Measurements from ENCODE around the gene BBS10.
A peak's percentile ranks its signal among the peaks of the same experiment; 100 is the strongest.

BBS10 gene

GRCh38 chr12:76316468-76316867 is 31.7 kb downstream of the BBS10 start:
- H3K9me3 Mint-ChIP-seq: no peaks in the 10 kb centered on the region
- H3K4me1 Mint-ChIP-seq: peaks cover 3% of the 10 kb centered on the region
- H3K4me3 Mint-ChIP-seq: no peak overlapping the region
- no peak for ATAC-seq (ENCODE audit: low read depth)
- no peak for DNase-seq (ENCODE audit: low spot score in 2 of 2)
- H3K36me3 Mint-ChIP-seq: peaks cover 1% of the 10 kb centered on the region
- peaks cover 12% of the 10 kb centered on the region for H3K27me3 Mint-ChIP-seq
- no peak overlapping the region for H3K27ac Mint-ChIP-seq

GRCh38 chr12:76313299-76313698 is 34.9 kb downstream of the BBS10 start:
- Mint-ChIP-seq H3K27me3 (peaks cover 10% of the 10 kb centered on the region), H3K27ac (no peak overlapping the region), H3K9me3 (no peaks in the 10 kb centered on the region), H3K4me3 (no peak overlapping the region), H3K4me1 (peaks cover 3% of the 10 kb centered on the region), H3K36me3 (no peaks in the 10 kb centered on the region)
- DNase-seq (ENCODE audit: low spot score in 2 of 2) (no peak), ATAC-seq (ENCODE audit: low read depth) (no peak)

- H3K27me3 Mint-ChIP-seq: peaks cover 10% of the 10 kb centered on the region
- no peak overlapping the region for H3K4me3 Mint-ChIP-seq
- peaks cover 3% of the 10 kb centered on the region for H3K4me1 Mint-ChIP-seq
These were observed 35.9 kb downstream of the BBS10 start for GRCh38 chr12:76312315-76312714.

GRCh38 chr12:76311796-76312195 is 36.4 kb downstream of the BBS10 start:
- no peak for ATAC-seq (ENCODE audit: low read depth)
- Mint-ChIP-seq H3K36me3 (no peaks in the 10 kb centered on the region), H3K9me3 (no peaks in the 10 kb centered on the region), H3K27ac (no peak overlapping the region), H3K4me3 (no peak overlapping the region), H3K4me1 (peaks cover 3% of the 10 kb centered on the region), H3K27me3 (peaks cover 11% of the 10 kb centered on the region)
- DNase-seq (ENCODE audit: low spot score in 2 of 2): no peak

More at GRCh38 chr12:76312315-76312714, 35.9 kb downstream of the BBS10 start:
- DNase-seq (ENCODE audit: low spot score in 2 of 2) (no peak), ATAC-seq (ENCODE audit: low read depth) (no peak)
- no peaks in the 10 kb centered on the region for H3K36me3 Mint-ChIP-seq
- H3K27ac Mint-ChIP-seq: no peak overlapping the region
- H3K9me3 Mint-ChIP-seq: no peaks in the 10 kb centered on the region

GRCh38 chr12:76310110-76310509 is 38.1 kb downstream of the BBS10 start:
- no peaks in the 10 kb centered on the region for H3K9me3 Mint-ChIP-seq
- H3K4me1 Mint-ChIP-seq: peaks cover 3% of the 10 kb centered on the region
- no peak for DNase-seq (ENCODE audit: low spot score in 2 of 2)
- ATAC-seq (ENCODE audit: low read depth): no peak
- H3K4me3 Mint-ChIP-seq: no peak overlapping the region
- H3K27me3 Mint-ChIP-seq: peaks cover 11% of the 10 kb centered on the region
- no peaks in the 10 kb centered on the region for H3K36me3 Mint-ChIP-seq
- no peak overlapping the region for H3K27ac Mint-ChIP-seq

GRCh38 chr12:76308866-76309265 is 39.3 kb downstream of the BBS10 start:
- Mint-ChIP-seq H3K4me1 (no peaks in the 10 kb centered on the region), H3K36me3 (no peaks in the 10 kb centered on the region), H3K27me3 (peaks cover 11% of the 10 kb centered on the region), H3K4me3 (no peak overlapping the region), H3K9me3 (no peaks in the 10 kb centered on the region), H3K27ac (peak overlapping the region; percentile 50)
- DNase-seq (ENCODE audit: low spot score in 2 of 2): no peak
- no peak for ATAC-seq (ENCODE audit: low read depth)

GRCh38 chr12:76307083-76307482 is 41.1 kb downstream of the BBS10 start:
- H3K4me1 Mint-ChIP-seq: no peaks in the 10 kb centered on the region
- ATAC-seq (ENCODE audit: low read depth): no peak

GRCh38 chr12:76303989-76304460 is 44.2 kb downstream of the BBS10 start:
- Mint-ChIP-seq H3K4me3 (no peak overlapping the region), H3K27me3 (peaks cover 5% of the 10 kb centered on the region), H3K36me3 (no peaks in the 10 kb centered on the region), H3K27ac (no peak overlapping the region), H3K9me3 (peaks cover 1% of the 10 kb centered on the region), H3K4me1 (no peaks in the 10 kb centered on the region)
- DNase-seq (ENCODE audit: low spot score in 2 of 2) (no peak), ATAC-seq (ENCODE audit: low read depth) (no peak)

More at GRCh38 chr12:76307083-76307482, 41.1 kb downstream of the BBS10 start:
- Mint-ChIP-seq H3K4me3 (no peak overlapping the region), H3K27me3 (peaks cover 8% of the 10 kb centered on the region), H3K27ac (no peak overlapping the region), H3K36me3 (no peaks in the 10 kb centered on the region), H3K9me3 (peaks cover 1% of the 10 kb centered on the region)
- DNase-seq (ENCODE audit: low spot score in 2 of 2): no peak

GRCh38 chr12:76303365-76303764 is 44.9 kb downstream of the BBS10 start:
- DNase-seq (ENCODE audit: low spot score in 2 of 2) (no peak), ATAC-seq (ENCODE audit: low read depth) (no peak)
- H3K27ac Mint-ChIP-seq: no peak overlapping the region
- H3K27me3 Mint-ChIP-seq: peaks cover 5% of the 10 kb centered on the region
- peaks cover 1% of the 10 kb centered on the region for H3K9me3 Mint-ChIP-seq
- no peaks in the 10 kb centered on the region for H3K4me1 Mint-ChIP-seq
- no peak overlapping the region for H3K4me3 Mint-ChIP-seq
- no peaks in the 10 kb centered on the region for H3K36me3 Mint-ChIP-seq

- H3K36me3 Mint-ChIP-seq: no peaks in the 10 kb centered on the region
- no peak overlapping the region for H3K27ac Mint-ChIP-seq
- peaks cover 1% of the 10 kb centered on the region for H3K9me3 Mint-ChIP-seq
- no peaks in the 10 kb centered on the region for H3K4me1 Mint-ChIP-seq
- no peaks in the 10 kb centered on the region for H3K27me3 Mint-ChIP-seq
- ATAC-seq (ENCODE audit: low read depth): no peak
- no peak for DNase-seq (ENCODE audit: low spot score in 2 of 2)
- H3K4me3 Mint-ChIP-seq: no peak overlapping the region
These were observed 47.9 kb downstream of the BBS10 start for GRCh38 chr12:76300297-76300665.

GRCh38 chr12:76299536-76300296 is 48.5 kb downstream of the BBS10 start:
- H3K27me3 Mint-ChIP-seq: no peaks in the 10 kb centered on the region
- no peak for ATAC-seq (ENCODE audit: low read depth)
- no peak for DNase-seq (ENCODE audit: low spot score in 2 of 2)
- H3K4me3 Mint-ChIP-seq: no peak overlapping the region
- H3K4me1 Mint-ChIP-seq: no peaks in the 10 kb centered on the region
- H3K36me3 Mint-ChIP-seq: no peaks in the 10 kb centered on the region
- peaks cover 1% of the 10 kb centered on the region for H3K9me3 Mint-ChIP-seq
- H3K27ac Mint-ChIP-seq: no peak overlapping the region

Data from memory B cell (primary cell).